ENCODE measurements around the gene RBM14.
"Not testable (repeated sequence)": the region's sequence is repeated elsewhere in the genome, so short reads cannot be mapped to it uniquely, and the experiment has no call there.

Gene RBM14

GRCh38 chr11:66598993-66599392 is 17.4 kb upstream of the RBM14 start:
- in situ Hi-C loops (cut with HindIII; ENCODE audit: low sequenced_read_pairs) = no loop called here
- no peak overlapping the region for H3K4me3 ChIP-seq (ENCODE audit: low read depth, low read length)
- DNase-seq (ENCODE audit: low read depth) = no peak
- no peak for TF ChIP-seq CTCF (IDR thresholded peaks at IDR 0.05; ENCODE audit: low read depth, low read length, missing control alignments)

GRCh38 chr11:66600219-66600618 is 16.2 kb upstream of the RBM14 start:
- no peak for TF ChIP-seq CTCF (IDR thresholded peaks at IDR 0.05; ENCODE audit: low read depth, low read length, missing control alignments)
- H3K4me3 ChIP-seq (ENCODE audit: low read depth, low read length) = no peak overlapping the region
- in situ Hi-C loops (cut with HindIII; ENCODE audit: low sequenced_read_pairs) = no loop called here
- DNase-seq (ENCODE audit: low read depth) = no peak

- no peak overlapping the region for H3K4me3 ChIP-seq (ENCODE audit: low read depth, low read length)
- in situ Hi-C loops (cut with HindIII; ENCODE audit: low sequenced_read_pairs) = no loop called here
- DNase-seq (ENCODE audit: low read depth) = no peak
- TF ChIP-seq CTCF (IDR thresholded peaks at IDR 0.05; ENCODE audit: low read depth, low read length, missing control alignments) = no peak
These were observed 15.7 kb upstream of the RBM14 start for GRCh38 chr11:66600631-66601233.

- no peak for DNase-seq (ENCODE audit: low read depth)
- no peak for TF ChIP-seq CTCF (IDR thresholded peaks at IDR 0.05; ENCODE audit: low read depth, low read length, missing control alignments)
- no peak overlapping the region for H3K4me3 ChIP-seq (ENCODE audit: low read depth, low read length)
- in situ Hi-C loops (cut with HindIII; ENCODE audit: low sequenced_read_pairs) = no loop called here
These were observed 13.4 kb upstream of the RBM14 start for GRCh38 chr11:66603072-66603471.

- in situ Hi-C loops (cut with HindIII; ENCODE audit: low sequenced_read_pairs) = no loop called here
- H3K4me3 ChIP-seq (ENCODE audit: low read depth, low read length) = no peak overlapping the region
- DNase-seq (ENCODE audit: low read depth) = no peak
- no peak for TF ChIP-seq CTCF (IDR thresholded peaks at IDR 0.05; ENCODE audit: low read depth, low read length, missing control alignments)
These were observed 12.3 kb upstream of the RBM14 start for GRCh38 chr11:66604155-66604554.

GRCh38 chr11:66606608-66607007 is 9.8 kb upstream of the RBM14 start:
- in situ Hi-C loops (cut with HindIII; ENCODE audit: low sequenced_read_pairs); DNase-seq (ENCODE audit: low read depth); H3K4me3 ChIP-seq (ENCODE audit: low read depth, low read length): not testable (repeated sequence)

GRCh38 chr11:66607126-66607834 is 9.2 kb upstream of the RBM14 start:
- in situ Hi-C loops (cut with HindIII; ENCODE audit: low sequenced_read_pairs) = no loop called here
- TF ChIP-seq CTCF (IDR thresholded peaks at IDR 0.05; ENCODE audit: low read depth, low read length, missing control alignments) = no peak
- H3K4me3 ChIP-seq (ENCODE audit: low read depth, low read length) = no peak overlapping the region
- peak; percentile 86 for DNase-seq (ENCODE audit: low read depth)
